AG04449 (cell line): ENCODE data around the gene KLK1.
"Not testable (repeated sequence)": the region's sequence is repeated elsewhere in the genome, so short reads cannot be mapped to it uniquely, and the experiment has no call there.

Experiments
- CTCF ChIA-PET: fragments of 350-600 bp; formaldehyde crosslinking; extraction: SDS; loops from one replicate; lab custom pipeline; 2021; ENCODE audit warnings: antibody characterized with exemption; lab: Yijun Ruan, JAX
- POLR2A ChIA-PET: fragments of 400-600, 350-600 bp; formaldehyde crosslinking; extraction: SDS; loops from one replicate; lab custom pipeline; 2020; ENCODE audit warnings: antibody characterized with exemption, inconsistent platforms; lab: Yijun Ruan, JAX
- DNase-seq: peaks from one replicate; pipeline ENCODE4 v3.0.0-alpha.2; 2010; ENCODE audit warnings: low read depth, low spot score
- H3K4me3 ChIP-seq: 2 replicates; pipeline ENCODE4 v1.5.1; 2011; ENCODE audit warnings: low read depth, mild to moderate bottlenecking, control low read depth, low read length
- CTCF ChIP-seq: IDR thresholded peaks from one replicate; pipeline ENCODE4 v1.5.1; 2011; ENCODE audit warnings: mild to moderate bottlenecking, moderate library complexity, low read length, control low read depth, inconsistent platforms; ENCODE audit not compliant: insufficient read depth; ENCODE audit errors: missing control alignments

KLK1 gene

GRCh38 chr19:50819636-50820035 lies 4.0 kb downstream of the KLK1 start:
- DNase-seq = no peak
- no peak overlapping the region for H3K4me3 ChIP-seq
- POLR2A ChIA-PET = no interaction called here
- CTCF ChIA-PET = no interaction called here
- TF ChIP-seq CTCF = no peak

GRCh38 chr19:50818859-50819472 lies 4.6 kb downstream of the KLK1 start:
- ChIA-PET POLR2A (no interaction called here), CTCF (no interaction called here)
- TF ChIP-seq CTCF = no peak
- no peak overlapping the region for H3K4me3 ChIP-seq
- DNase-seq = no peak

- no peak for TF ChIP-seq CTCF
- peak overlapping the region; percentile 46 for H3K4me3 ChIP-seq
- CTCF ChIA-PET = no interaction called here
- POLR2A ChIA-PET = no interaction called here
- no peak for DNase-seq
Observed at GRCh38 chr19:50817941-50818858, 5.4 kb downstream of the KLK1 start.

GRCh38 chr19:50815439-50815838 lies 8.1 kb downstream of the KLK1 start:
- no peak for TF ChIP-seq CTCF
- CTCF ChIA-PET = no interaction called here
- no peak overlapping the region for H3K4me3 ChIP-seq
- no peak for DNase-seq
- POLR2A ChIA-PET = no interaction called here

GRCh38 chr19:50814883-50815282 lies 8.7 kb downstream of the KLK1 start:
- no peak overlapping the region for H3K4me3 ChIP-seq
- CTCF ChIA-PET = no interaction called here
- no peak for DNase-seq
- POLR2A ChIA-PET = no interaction called here
- TF ChIP-seq CTCF = no peak

- POLR2A ChIA-PET = no interaction called here
- CTCF ChIA-PET = no interaction called here
- no peak for TF ChIP-seq CTCF
Observed at GRCh38 chr19:50812474-50812873, 11.1 kb downstream of the KLK1 start.

GRCh38 chr19:50811622-50812238 lies 11.9 kb downstream of the KLK1 start:
- DNase-seq, H3K4me3 ChIP-seq, POLR2A ChIA-PET, CTCF ChIA-PET: not testable (repeated sequence)

More at GRCh38 chr19:50812474-50812873, 11.1 kb downstream of the KLK1 start:
- no peak for DNase-seq
- no peak overlapping the region for H3K4me3 ChIP-seq
